Measurements from ENCODE around the gene CEP63. TPM values are rescaled to one million over a fixed set of nuclear protein-coding genes. Genes with fewer than 3 reads are reported as not detected.

The CEP63 gene
- total and polyA plus RNA-seq, 9 of the 15 experiments (the other 6 are each of a cell fraction or from before 2014, with no cell fraction given), result 5.1 to 17.8 (median 10.6) TPM

GRCh38 chr3:134462331-134462941 lies 23.4 kb upstream of the CEP63 start (continued):
- TF ChIP-seq PRDM10 (IDR thresholded peaks at IDR 0.05; ENCODE audit: partially characterized antibody) (no peak), SUPT5H (IDR thresholded peaks at IDR 0.05) (no peak), SMARCE1 (IDR thresholded peaks at IDR 0.05) (no peak), ZNF592 (IDR thresholded peaks at IDR 0.05) (no peak), ETV6 (IDR thresholded peaks at IDR 0.05; ENCODE audit: borderline replicate concordance in 1 of 2, low read depth in 2 of 2, low read length in 1 of 2) (no peak), ETV6 (CRISPR knock-in tag; IDR thresholded peaks at IDR 0.05; ENCODE audit: borderline replicate concordance) (no peak), PHB (CRISPR knock-in tag; IDR thresholded peaks at IDR 0.05) (no peak), CLOCK (CRISPR knock-in tag; IDR thresholded peaks at IDR 0.05; ENCODE audit: borderline replicate concordance) (no peak)
- TF ChIP-seq, protein P1, sequence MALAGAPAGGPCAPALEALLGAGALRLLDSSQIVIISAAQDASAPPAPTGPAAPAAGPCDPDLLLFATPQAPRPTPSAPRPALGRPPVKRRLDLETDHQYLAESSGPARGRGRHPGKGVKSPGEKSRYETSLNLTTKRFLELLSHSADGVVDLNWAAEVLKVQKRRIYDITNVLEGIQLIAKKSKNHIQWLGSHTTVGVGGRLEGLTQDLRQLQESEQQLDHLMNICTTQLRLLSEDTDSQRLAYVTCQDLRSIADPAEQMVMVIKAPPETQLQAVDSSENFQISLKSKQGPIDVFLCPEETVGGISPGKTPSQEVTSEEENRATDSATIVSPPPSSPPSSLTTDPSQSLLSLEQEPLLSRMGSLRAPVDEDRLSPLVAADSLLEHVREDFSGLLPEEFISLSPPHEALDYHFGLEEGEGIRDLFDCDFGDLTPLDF (CRISPR knock-in tag; IDR thresholded peaks at IDR 0.05), result no peak
